GM23338 (cell line): ENCODE measurements around the gene RIT2.

ENCODE experiments used
- CREB1 ChIP-seq: fragments of 250-450 bp; sonication (Bioruptor Pico); IDR thresholded peaks from 2 replicates; pipeline ENCODE4 v1.5.0; 2020; ENCODE audit warnings: low read depth, mild to moderate bottlenecking, moderate library complexity
- EZH2 ChIP-seq: fragments of 200-600 bp; sonication (generic); IDR thresholded peaks from one replicate; pipeline ENCODE4 v1.8.0; 2017; ENCODE audit warnings: antibody characterized with exemption, mild to moderate bottlenecking, low read depth; ENCODE audit not compliant: unreplicated experiment
- EZH2phosphoT487 ChIP-seq: fragments of 200-600 bp; sonication (generic); IDR thresholded peaks from one replicate; pipeline ENCODE4 v1.8.1; 2018; ENCODE audit warnings: antibody characterized with exemption; ENCODE audit not compliant: unreplicated experiment
- JUNB ChIP-seq: IDR thresholded peaks from one replicate; pipeline ENCODE4 v1.6.1; 2016; ENCODE audit warnings: antibody characterized with exemption; ENCODE audit not compliant: unreplicated experiment
- POLR2AphosphoS5 ChIP-seq: IDR thresholded peaks from 2 replicates; pipeline ENCODE4 v1.6.1; 2016; ENCODE audit warnings: antibody characterized with exemption, low read depth
- STAT1 ChIP-seq: IDR thresholded peaks from one replicate; pipeline ENCODE4 v1.6.1; 2016; ENCODE audit warnings: antibody characterized with exemption; ENCODE audit not compliant: unreplicated experiment
- TF ChIP-seq, protein P1 (sequence below), 2 experiments: fragments of 200-600 bp in 1 of 2; sonication (generic) in 1 of 2; conservative IDR thresholded peaks; 2 replicates each; pipeline versions ENCODE4 v1.5.1 to v1.6.1; 2016 to 2017; ENCODE audit warnings: antibody characterized with exemption in 2 of 2, low read depth in 2 of 2, mild to moderate bottlenecking in 2 of 2, moderate library complexity in 1 of 2
- TF ChIP-seq, protein P2 (sequence below): IDR thresholded peaks from one replicate; pipeline ENCODE4 v1.6.1; 2018; ENCODE audit warnings: antibody characterized with exemption; ENCODE audit not compliant: unreplicated experiment
- TF ChIP-seq, protein P3 (sequence below): IDR thresholded peaks from 2 replicates; pipeline ENCODE4 v1.6.1; 2016; ENCODE audit warnings: antibody characterized with exemption

DNA sequence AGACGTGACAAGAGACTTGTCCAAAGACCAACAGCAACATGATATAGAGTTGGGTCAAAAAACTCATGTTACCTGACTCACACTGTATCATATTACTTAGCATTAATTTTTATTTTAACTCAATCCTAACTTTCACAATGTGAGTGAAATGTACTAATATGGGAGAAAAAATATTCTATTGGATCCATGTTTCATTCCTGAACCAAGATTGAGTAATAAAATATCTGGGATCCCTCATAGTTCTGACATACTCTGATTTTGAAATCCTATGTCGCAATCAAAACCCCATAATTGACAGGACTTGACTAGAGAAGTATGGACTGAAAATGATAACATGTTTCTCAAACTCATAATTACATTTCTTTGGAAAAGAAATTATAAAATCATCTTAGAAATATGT, 190.4 kb downstream of the RIT2 start:
- TF ChIP-seq, protein P1, sequence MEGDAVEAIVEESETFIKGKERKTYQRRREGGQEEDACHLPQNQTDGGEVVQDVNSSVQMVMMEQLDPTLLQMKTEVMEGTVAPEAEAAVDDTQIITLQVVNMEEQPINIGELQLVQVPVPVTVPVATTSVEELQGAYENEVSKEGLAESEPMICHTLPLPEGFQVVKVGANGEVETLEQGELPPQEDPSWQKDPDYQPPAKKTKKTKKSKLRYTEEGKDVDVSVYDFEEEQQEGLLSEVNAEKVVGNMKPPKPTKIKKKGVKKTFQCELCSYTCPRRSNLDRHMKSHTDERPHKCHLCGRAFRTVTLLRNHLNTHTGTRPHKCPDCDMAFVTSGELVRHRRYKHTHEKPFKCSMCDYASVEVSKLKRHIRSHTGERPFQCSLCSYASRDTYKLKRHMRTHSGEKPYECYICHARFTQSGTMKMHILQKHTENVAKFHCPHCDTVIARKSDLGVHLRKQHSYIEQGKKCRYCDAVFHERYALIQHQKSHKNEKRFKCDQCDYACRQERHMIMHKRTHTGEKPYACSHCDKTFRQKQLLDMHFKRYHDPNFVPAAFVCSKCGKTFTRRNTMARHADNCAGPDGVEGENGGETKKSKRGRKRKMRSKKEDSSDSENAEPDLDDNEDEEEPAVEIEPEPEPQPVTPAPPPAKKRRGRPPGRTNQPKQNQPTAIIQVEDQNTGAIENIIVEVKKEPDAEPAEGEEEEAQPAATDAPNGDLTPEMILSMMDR (conservative IDR thresholded peaks at IDR 0.05; ENCODE audit: low read depth in 2 of 2), result no peak
- TF ChIP-seq EZH2 (no peak), POLR2AphosphoS5 (no peak), EZH2phosphoT487 (no peak), CREB1 (CRISPR knock-in tag) (no peak), JUNB (no peak), STAT1 (no peak)
- TF ChIP-seq, protein P2, sequence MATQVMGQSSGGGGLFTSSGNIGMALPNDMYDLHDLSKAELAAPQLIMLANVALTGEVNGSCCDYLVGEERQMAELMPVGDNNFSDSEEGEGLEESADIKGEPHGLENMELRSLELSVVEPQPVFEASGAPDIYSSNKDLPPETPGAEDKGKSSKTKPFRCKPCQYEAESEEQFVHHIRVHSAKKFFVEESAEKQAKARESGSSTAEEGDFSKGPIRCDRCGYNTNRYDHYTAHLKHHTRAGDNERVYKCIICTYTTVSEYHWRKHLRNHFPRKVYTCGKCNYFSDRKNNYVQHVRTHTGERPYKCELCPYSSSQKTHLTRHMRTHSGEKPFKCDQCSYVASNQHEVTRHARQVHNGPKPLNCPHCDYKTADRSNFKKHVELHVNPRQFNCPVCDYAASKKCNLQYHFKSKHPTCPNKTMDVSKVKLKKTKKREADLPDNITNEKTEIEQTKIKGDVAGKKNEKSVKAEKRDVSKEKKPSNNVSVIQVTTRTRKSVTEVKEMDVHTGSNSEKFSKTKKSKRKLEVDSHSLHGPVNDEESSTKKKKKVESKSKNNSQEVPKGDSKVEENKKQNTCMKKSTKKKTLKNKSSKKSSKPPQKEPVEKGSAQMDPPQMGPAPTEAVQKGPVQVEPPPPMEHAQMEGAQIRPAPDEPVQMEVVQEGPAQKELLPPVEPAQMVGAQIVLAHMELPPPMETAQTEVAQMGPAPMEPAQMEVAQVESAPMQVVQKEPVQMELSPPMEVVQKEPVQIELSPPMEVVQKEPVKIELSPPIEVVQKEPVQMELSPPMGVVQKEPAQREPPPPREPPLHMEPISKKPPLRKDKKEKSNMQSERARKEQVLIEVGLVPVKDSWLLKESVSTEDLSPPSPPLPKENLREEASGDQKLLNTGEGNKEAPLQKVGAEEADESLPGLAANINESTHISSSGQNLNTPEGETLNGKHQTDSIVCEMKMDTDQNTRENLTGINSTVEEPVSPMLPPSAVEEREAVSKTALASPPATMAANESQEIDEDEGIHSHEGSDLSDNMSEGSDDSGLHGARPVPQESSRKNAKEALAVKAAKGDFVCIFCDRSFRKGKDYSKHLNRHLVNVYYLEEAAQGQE, result no peak
- TF ChIP-seq, protein P3, sequence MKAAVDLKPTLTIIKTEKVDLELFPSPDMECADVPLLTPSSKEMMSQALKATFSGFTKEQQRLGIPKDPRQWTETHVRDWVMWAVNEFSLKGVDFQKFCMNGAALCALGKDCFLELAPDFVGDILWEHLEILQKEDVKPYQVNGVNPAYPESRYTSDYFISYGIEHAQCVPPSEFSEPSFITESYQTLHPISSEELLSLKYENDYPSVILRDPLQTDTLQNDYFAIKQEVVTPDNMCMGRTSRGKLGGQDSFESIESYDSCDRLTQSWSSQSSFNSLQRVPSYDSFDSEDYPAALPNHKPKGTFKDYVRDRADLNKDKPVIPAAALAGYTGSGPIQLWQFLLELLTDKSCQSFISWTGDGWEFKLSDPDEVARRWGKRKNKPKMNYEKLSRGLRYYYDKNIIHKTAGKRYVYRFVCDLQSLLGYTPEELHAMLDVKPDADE, result no peak
